H1 (cell line): ENCODE results near the gene CUTC. TPM values are rescaled to one million over a fixed set of nuclear protein-coding genes. Genes with fewer than 3 reads are reported as not detected.

Experiments
- CTCF ChIA-PET: fragments of 300-600 bp; sonication (Branson Sonifier 250); formaldehyde crosslinking; loops from one replicate; lab custom pipeline; 2021; ENCODE audit not compliant: partially characterized antibody; lab: Charles Lee
- POLR2A ChIA-PET: fragments of 300-600 bp; sonication (Branson Sonifier 250); formaldehyde crosslinking; loops from one replicate; lab custom pipeline; 2021; ENCODE audit warnings: inconsistent platforms; ENCODE audit not compliant: partially characterized antibody; lab: Charles Lee
- DNase-seq, 2 experiments: peaks; one replicate each; pipeline versions ENCODE4 v3.0.0 to v3.0.0-alpha.2; 2010 to 2022; ENCODE audit warnings: low spot score in 2 of 2, low read depth in 1 of 2, mixed read lengths in 1 of 2
- FAIRE-seq: peaks from 2 replicates; lab custom pipeline; 2011; peaks lifted over from hg19 to GRCh38; lab: Jason Lieb, UNC
- H2AFZ ChIP-seq: 2 replicates; pipeline ENCODE4 v1.8.1; 2012; ENCODE audit warnings: low read length, inconsistent platforms
- H2AK5ac ChIP-seq: 2 replicates; pipeline ENCODE4 v1.6.1; 2013; ENCODE audit warnings: low read depth, low read length
- H2BK120ac ChIP-seq: replicated peaks from 2 replicates; pipeline ENCODE3; 2013; ENCODE audit warnings: low read depth, low read length, inconsistent platforms
- H2BK12ac ChIP-seq: 2 replicates; pipeline ENCODE4 v1.6.1; 2013; ENCODE audit warnings: low read depth, low read length
- H2BK15ac ChIP-seq: 2 replicates; pipeline ENCODE4 v1.6.1; 2013; ENCODE audit warnings: low read length
- H2BK20ac ChIP-seq: 2 replicates; pipeline ENCODE4 v1.6.1; 2013; ENCODE audit warnings: low read length
- H2BK5ac ChIP-seq: 2 replicates; pipeline ENCODE4 v1.6.1; 2013; ENCODE audit warnings: low read depth, low read length
- H3K14ac ChIP-seq: 2 replicates; pipeline ENCODE4 v1.6.1; 2013; ENCODE audit warnings: inconsistent platforms; ENCODE audit not compliant: insufficient read length
- H3K18ac ChIP-seq: 2 replicates; pipeline ENCODE4 v1.6.1; 2013; ENCODE audit warnings: low read length; ENCODE audit errors: extremely low read depth
- H3K23ac ChIP-seq: 2 replicates; pipeline ENCODE4 v1.6.1; 2013; ENCODE audit warnings: inconsistent platforms; ENCODE audit not compliant: insufficient read length
- H3K23me2 ChIP-seq: 2 replicates; pipeline ENCODE4 v1.6.1; 2013; ENCODE audit warnings: low read depth, low read length
- H3K27ac ChIP-seq: 2 replicates; pipeline ENCODE4 v1.6.1; 2011; ENCODE audit warnings: low read depth, low read length, inconsistent platforms
- H3K27me3 ChIP-seq, 4 experiments: replicated peaks in 1 of 4; 1 replicate in 1 of 4; 2 replicates in 3 of 4; pipeline versions ENCODE4 v1.6.1 to v1.8.1; 2011 to 2013; ENCODE audit warnings: low read length in 3 of 4, mild to moderate bottlenecking in 3 of 4, inconsistent platforms in 2 of 4, mixed read lengths in 2 of 4, moderate library complexity in 1 of 4; ENCODE audit not compliant: control insufficient read depth in 3 of 4, insufficient read depth in 3 of 4; ENCODE audit errors: extremely low read depth in 1 of 4
- H3K36me3 ChIP-seq, 4 experiments: 2 replicates each; pipeline versions ENCODE4 v1.6.1 to v1.8.1; 2011 to 2013; ENCODE audit warnings: mild to moderate bottlenecking in 4 of 4, low read length in 3 of 4, moderate library complexity in 2 of 4, control low read depth in 1 of 4, inconsistent platforms in 1 of 4; ENCODE audit not compliant: insufficient read depth in 4 of 4, control insufficient read depth in 2 of 4
- H3K4ac ChIP-seq: replicated peaks from 2 replicates; pipeline ENCODE3; 2013; ENCODE audit warnings: low read length, low read depth, mixed read lengths, inconsistent platforms; ENCODE audit not compliant: insufficient read length
- H3K4me1 ChIP-seq, 4 experiments: replicated peaks in 1 of 4; 1 replicate in 1 of 4; 2 replicates in 3 of 4; pipeline versions ENCODE4 v1.6.1 to v1.8.1; 2011 to 2013; ENCODE audit warnings: low read length in 3 of 4, inconsistent platforms in 2 of 4, mixed read lengths in 1 of 4; ENCODE audit not compliant: insufficient read depth in 4 of 4, control insufficient read depth in 3 of 4
- H3K4me2 ChIP-seq, 2 experiments: 2 replicates each; pipeline versions ENCODE4 v1.6.1 to v1.8.1; 2011 to 2013; ENCODE audit warnings: low read depth in 2 of 2, low read length in 2 of 2, control low read depth in 1 of 2, inconsistent platforms in 1 of 2, mild to moderate bottlenecking in 1 of 2; ENCODE audit not compliant: insufficient read depth in 1 of 2
- H3K4me3 ChIP-seq, 4 experiments: fragments of 200-600, 300-600 bp in 1 of 4; sonication (generic), shearing (Covaris generic), sonication (Bioruptor Twin) in 1 of 4; 2 replicates each; pipeline versions ENCODE4 v1.5.1 to v1.8.1; 2011 to 2016; ENCODE audit warnings: low read length in 4 of 4, low read depth in 3 of 4, control low read depth in 2 of 4, inconsistent platforms in 2 of 4, mild to moderate bottlenecking in 2 of 4, mixed read lengths in 1 of 4, moderate library complexity in 1 of 4; ENCODE audit not compliant: insufficient read depth in 2 of 4; ENCODE audit errors: extremely low read depth in 1 of 4
- H3K56ac ChIP-seq: replicated peaks from 2 replicates; pipeline ENCODE3; 2013; ENCODE audit warnings: low read depth, mild to moderate bottlenecking, mixed read lengths, low read length, inconsistent platforms; ENCODE audit not compliant: insufficient read length
- H3K79me1 ChIP-seq: 2 replicates; pipeline ENCODE4 v1.6.1; 2013; ENCODE audit warnings: low read depth, low read length, control low read depth
- H3K79me2 ChIP-seq, 2 experiments: 2 replicates each; pipeline versions ENCODE4 v1.6.1 to v1.8.1; 2012 to 2013; ENCODE audit warnings: low read length in 2 of 2, mild to moderate bottlenecking in 2 of 2, inconsistent platforms in 1 of 2; ENCODE audit not compliant: insufficient read depth in 2 of 2, control insufficient read depth in 1 of 2
- H3K9ac ChIP-seq, 4 experiments: replicated peaks in 1 of 4; 1 replicate in 1 of 4; 2 replicates in 3 of 4; pipeline versions ENCODE4 v1.6.1 to v1.8.1; 2011 to 2013; ENCODE audit warnings: low read depth in 3 of 4, low read length in 3 of 4, control low read depth in 2 of 4, mild to moderate bottlenecking in 2 of 4, moderate library complexity in 2 of 4, inconsistent platforms in 1 of 4; ENCODE audit errors: extremely low read depth in 1 of 4
- H3K9me3 ChIP-seq, 2 experiments: 2 replicates each; pipeline versions ENCODE4 v1.6.1 to v1.8.1; 2012 to 2013; ENCODE audit warnings: mild to moderate bottlenecking in 2 of 2, moderate library complexity in 2 of 2, control low read depth in 1 of 2, inconsistent platforms in 1 of 2, low read depth in 1 of 2, low read length in 1 of 2, mixed read lengths in 1 of 2; ENCODE audit not compliant: insufficient read depth in 2 of 2
- H4K20me1 ChIP-seq, 2 experiments: replicated peaks in 1 of 2; 2 replicates each; pipeline versions ENCODE3 to v1.8.1; 2011 to 2013; ENCODE audit warnings: inconsistent platforms in 2 of 2, low read length in 2 of 2, mild to moderate bottlenecking in 1 of 2; ENCODE audit not compliant: insufficient read depth in 2 of 2, control insufficient read depth in 1 of 2
- H4K5ac ChIP-seq: 2 replicates; pipeline ENCODE4 v1.6.1; 2013; ENCODE audit warnings: low read length, low read depth, mixed read lengths, inconsistent platforms; ENCODE audit not compliant: insufficient read length
- H4K8ac ChIP-seq: 2 replicates; pipeline ENCODE4 v1.8.0; 2013; ENCODE audit warnings: mild to moderate bottlenecking, moderate library complexity, low read length, inconsistent platforms; ENCODE audit not compliant: insufficient read depth; ENCODE audit errors: extremely low read depth
- H4K91ac ChIP-seq: replicated peaks from 2 replicates; pipeline ENCODE3; 2013; ENCODE audit warnings: low read length, mixed read lengths, inconsistent platforms; ENCODE audit not compliant: insufficient read length
- ASH2L ChIP-seq: fragments of 200-600, 300-600 bp; sonication (generic); IDR thresholded peaks from one replicate; pipeline ENCODE4 v1.7.1; 2017; ENCODE audit warnings: low read length
- ATF2 ChIP-seq: IDR thresholded peaks from 2 replicates; pipeline ENCODE4 v1.6.1; 2012; ENCODE audit warnings: low read length, inconsistent platforms
- BACH1 ChIP-seq: IDR thresholded peaks from 2 replicates; pipeline ENCODE4 v1.6.1; 2012; ENCODE audit warnings: low read length, improper control_type of control experiment
- CEBPB ChIP-seq: IDR thresholded peaks from 2 replicates; pipeline ENCODE4 v1.6.1; 2012; ENCODE audit warnings: low read depth, low read length
- E2F6 ChIP-seq: IDR thresholded peaks from 2 replicates; pipeline ENCODE4 v1.6.1; 2012; ENCODE audit warnings: inconsistent platforms
- FOSL1 ChIP-seq: IDR thresholded peaks from 2 replicates; pipeline ENCODE4 v1.6.1; 2011; ENCODE audit warnings: mild to moderate bottlenecking, low read depth, low read length, moderate library complexity; ENCODE audit not compliant: insufficient read depth
- JUN ChIP-seq: IDR thresholded peaks from 2 replicates; pipeline ENCODE4 v1.6.1; 2011; ENCODE audit warnings: low read depth, mild to moderate bottlenecking, improper control_type of control experiment, low read length
- KDM1A ChIP-seq: fragments of 200-600, 300-600 bp; sonication (generic); IDR thresholded peaks from 2 replicates; pipeline ENCODE4 v1.7.1; 2016; ENCODE audit warnings: mild to moderate bottlenecking, low read length, borderline replicate concordance
- POLR2AphosphoS5 ChIP-seq: IDR thresholded peaks from 2 replicates; pipeline ENCODE4 v1.6.1; 2011; ENCODE audit warnings: low read depth, low read length
- RAD21 ChIP-seq, 2 experiments: IDR thresholded peaks in 1 of 2; conservative IDR thresholded peaks in 1 of 2; 2 replicates each; pipeline ENCODE4 v1.6.1; 2011; ENCODE audit warnings: low read depth in 2 of 2, low read length in 2 of 2, improper control_type of control experiment in 1 of 2, inconsistent platforms in 1 of 2, mild to moderate bottlenecking in 1 of 2, moderate library complexity in 1 of 2
- WGBS, 2 experiments: shearing (Covaris generic) in 1 of 2; methylation state at CpG; one replicate each; pipeline versions ENCODE4 v1.1.6 to v1.1.7; 2013 to 2015; ENCODE audit warnings: low lambda C conversion rate in 2 of 2, mixed read lengths in 2 of 2, inconsistent platforms in 1 of 2, low coverage in 1 of 2, missing lambda C conversion rate in 1 of 2; ENCODE audit not compliant: insufficient replicate concordance in 2 of 2, insufficient coverage in 1 of 2, insufficient read length in 1 of 2; ENCODE audit errors: extremely low coverage in 1 of 2, missing lambda C conversion rate in 1 of 2; 5-methylcytosine and 5-hydroxymethylcytosine counted together
- polyA plus RNA-seq, 7 experiments: library from polyadenylated mRNA; depleted of rRNA in 3 of 7; stranded (reverse) in 5 of 7; unstranded in 2 of 7; fragments of >200 nt in 5 of 7; fragments of 200-250 nt in 2 of 7; gene quantifications; 1 replicate in 5 of 7; 2 replicates in 1 of 7; 4 replicates in 1 of 7; pipeline versions ENCODE4 v1.2.1 to v1.2.3, GENCODE V29; 2011 to 2013; ENCODE audit warnings: missing spikeins in 2 of 7, mixed read lengths in 2 of 7
- total RNA-seq: library from RNA; stranded (reverse); fragmentation: NEBNext Ultra II Directional; extraction: Animal tissue kit (Norgen Biotek cat#: 25700); gene quantifications from 2 replicates; pipeline ENCODE4 v1.2.1, GENCODE V29; 2021

The CUTC gene
- total and polyA plus RNA-seq, 2 of the 8 experiments (the other 6 are each of a cell fraction or from before 2014, with no cell fraction given) = 25.3 to 25.6 TPM

GRCh38 chr10:99782447-99783286 is 50.6 kb downstream of the CUTC start, which contains the start of gene ABCC2:
Gene ABCC2 (plus strand): TSS chr10:99782640. CDS start chr10:99782845, 205 bp downstream.
- POLR2A ChIA-PET = interaction anchor here (1.0 kb wide), 1 partner anchor 37 kb away, joined by 3 read pairs; no protein-coding TSS in a partner anchor
- FAIRE-seq = no peak
- TF ChIP-seq KDM1A (no peak), RAD21 (IDR thresholded peaks at IDR 0.05 in 1 of 2, conservative IDR thresholded peaks at IDR 0.05 in 1 of 2; ENCODE audit: low read depth in 2 of 2, low read length in 2 of 2) (no peak), BACH1 (no peak), POLR2AphosphoS5 (no peak), ATF2 (no peak), JUN (no peak), E2F6 (no peak), ASH2L (no peak), CEBPB (no peak), FOSL1 (no peak)

More at GRCh38 chr10:99782447-99783286, 50.6 kb downstream of the CUTC start, which contains the start of gene ABCC2:
- DNase-seq = no peak
- Histone ChIP-seq H4K8ac (no peak within 1 kb of the TSS), H4K20me1 (no peaks in the 10 kb centered on the region), H3K4me1 (peaks cover 0 to 12% (median 7%) of the 10 kb centered on the region in 4 experiments; a peak in 5 of 7 replicates), H3K4ac (no peak within 1 kb of the TSS), H2BK15ac (no peak within 1 kb of the TSS), H2BK12ac (no peak within 1 kb of the TSS), H3K27me3 (no peaks in the 10 kb centered on the region; a peak in 1 of 7 replicates), H3K9ac (no peak within 1 kb of the TSS), H2AK5ac (no peak within 1 kb of the TSS), H3K36me3 (no peaks in the 10 kb centered on the region), H2AFZ (no peak within 1 kb of the TSS), H2BK20ac (no peak within 1 kb of the TSS), H3K56ac (no peak within 1 kb of the TSS), H4K91ac (no peak within 1 kb of the TSS), H3K79me2 (no peaks in the 10 kb centered on the region), H3K18ac (no peak within 1 kb of the TSS), H3K79me1 (no peaks in the 10 kb centered on the region), H3K23me2 (no peaks in the 10 kb centered on the region), H3K9me3 (no peaks in the 10 kb centered on the region), H3K4me3 (no peak within 1 kb of the TSS), H2BK5ac (no peak within 1 kb of the TSS), H3K23ac (no peak within 1 kb of the TSS), H3K4me2 (no peak within 1 kb of the TSS), H4K5ac (no peak within 1 kb of the TSS), H2BK120ac (no peak within 1 kb of the TSS), H3K14ac (no peak within 1 kb of the TSS), H3K27ac (no peak within 1 kb of the TSS)
- CTCF ChIA-PET = interaction anchor here (1.2 kb wide), 1 partner anchor 14 kb away, joined by 3 read pairs; no protein-coding TSS in a partner anchor
- 84% methylated on average over 7 of the region's 7 CpGs; no CpG with 5 or more reads in 1 of the 2 experiments for WGBS, 2 experiments
